K562 (cell line): ENCODE data around the gene NEMP2.

Experiments used
- CC2D1A ChIP-seq: fragments of 450-650 bp; IDR thresholded peaks from 2 replicates; pipeline ENCODE4 v1.6.1; 2017; ENCODE audit warnings: mild to moderate bottlenecking
- FOXM1 ChIP-seq, 2 experiments: fragments of 450-650 bp in 1 of 2; sonication (generic) in 1 of 2; formaldehyde crosslinking in 1 of 2; IDR thresholded peaks; 2 replicates each; pipeline versions ENCODE4 v1.6.1 to v1.9.0; 2017 to 2022; ENCODE audit warnings: low read depth in 2 of 2, mild to moderate bottlenecking in 2 of 2, missing genetic modification reagents in 1 of 2, moderate library complexity in 1 of 2
- TAF1 ChIP-seq: IDR thresholded peaks from 2 replicates; pipeline ENCODE4 v1.6.1; 2011; ENCODE audit warnings: mild to moderate bottlenecking, low read length, moderate library complexity; ENCODE audit not compliant: insufficient read depth, control insufficient read depth, severe bottlenecking; ENCODE audit errors: extremely low read depth
- ZNF121 ChIP-seq: sonication (generic); formaldehyde crosslinking; conservative IDR thresholded peaks from 2 replicates; pipeline ENCODE4 v1.8.0; 2022; ENCODE audit warnings: missing genetic modification reagents
- ZNF57 ChIP-seq: fragments of 450-650 bp; formaldehyde crosslinking; IDR thresholded peaks from 2 replicates; pipeline ENCODE4 v1.4.0; 2020; ENCODE audit warnings: mild to moderate bottlenecking, moderate library complexity
- TF ChIP-seq, protein P1 (sequence below): fragments of 200-600 bp; sonication (generic); IDR thresholded peaks from one replicate; pipeline ENCODE4 v1.6.1; 2012; ENCODE audit warnings: mild to moderate bottlenecking, low read depth, low read length, inconsistent platforms
- TF ChIP-seq, protein P2 (sequence below), 2 experiments: IDR thresholded peaks; 2 replicates each; pipeline ENCODE4 v1.6.1; 2011; ENCODE audit warnings: borderline replicate concordance in 1 of 2, control low read depth in 1 of 2, low read depth in 1 of 2, low read length in 1 of 2, mild to moderate bottlenecking in 1 of 2, mixed read lengths in 1 of 2, moderate library complexity in 1 of 2; ENCODE audit not compliant: insufficient read depth in 1 of 2, insufficient read length in 1 of 2, poor library complexity in 1 of 2, severe bottlenecking in 1 of 2; ENCODE audit errors: extremely low read depth in 1 of 2
- TF ChIP-seq, protein P3 (sequence below): sonication (generic); formaldehyde crosslinking; IDR thresholded peaks from 2 replicates; pipeline ENCODE4 v1.8.1; 2022; ENCODE audit warnings: missing genetic modification reagents

DNA sequence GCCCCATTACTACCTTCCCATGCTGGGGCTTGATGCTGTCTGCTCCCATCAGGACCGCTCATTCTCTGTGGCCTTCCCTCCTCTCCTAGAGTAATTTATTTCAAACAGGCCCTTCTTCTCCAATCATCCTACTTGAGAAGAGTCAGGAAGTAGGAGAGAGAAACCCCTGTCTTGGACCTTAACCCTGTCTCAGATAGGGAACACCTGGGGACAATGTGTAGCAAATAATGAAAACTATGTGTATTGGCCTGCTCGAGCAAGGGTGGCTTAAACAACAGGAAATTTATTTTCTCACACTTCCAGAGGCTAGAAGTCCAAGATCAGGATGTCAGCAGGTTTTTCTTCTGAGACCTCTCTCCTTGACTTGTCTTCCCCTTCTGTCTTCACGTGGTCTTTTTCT, 26.6 kb upstream of the NEMP2 start:
- TF ChIP-seq ZNF121 (CRISPR knock-in tag) (no peak), TAF1 (no peak), FOXM1 (IDR thresholded peaks at IDR 0.05; ENCODE audit: low read depth) (no peak), FOXM1 (CRISPR knock-in tag; IDR thresholded peaks at IDR 0.05; ENCODE audit: low read depth) (no peak), ZNF57 (no peak), CC2D1A (no peak)
- TF ChIP-seq, protein P1, sequence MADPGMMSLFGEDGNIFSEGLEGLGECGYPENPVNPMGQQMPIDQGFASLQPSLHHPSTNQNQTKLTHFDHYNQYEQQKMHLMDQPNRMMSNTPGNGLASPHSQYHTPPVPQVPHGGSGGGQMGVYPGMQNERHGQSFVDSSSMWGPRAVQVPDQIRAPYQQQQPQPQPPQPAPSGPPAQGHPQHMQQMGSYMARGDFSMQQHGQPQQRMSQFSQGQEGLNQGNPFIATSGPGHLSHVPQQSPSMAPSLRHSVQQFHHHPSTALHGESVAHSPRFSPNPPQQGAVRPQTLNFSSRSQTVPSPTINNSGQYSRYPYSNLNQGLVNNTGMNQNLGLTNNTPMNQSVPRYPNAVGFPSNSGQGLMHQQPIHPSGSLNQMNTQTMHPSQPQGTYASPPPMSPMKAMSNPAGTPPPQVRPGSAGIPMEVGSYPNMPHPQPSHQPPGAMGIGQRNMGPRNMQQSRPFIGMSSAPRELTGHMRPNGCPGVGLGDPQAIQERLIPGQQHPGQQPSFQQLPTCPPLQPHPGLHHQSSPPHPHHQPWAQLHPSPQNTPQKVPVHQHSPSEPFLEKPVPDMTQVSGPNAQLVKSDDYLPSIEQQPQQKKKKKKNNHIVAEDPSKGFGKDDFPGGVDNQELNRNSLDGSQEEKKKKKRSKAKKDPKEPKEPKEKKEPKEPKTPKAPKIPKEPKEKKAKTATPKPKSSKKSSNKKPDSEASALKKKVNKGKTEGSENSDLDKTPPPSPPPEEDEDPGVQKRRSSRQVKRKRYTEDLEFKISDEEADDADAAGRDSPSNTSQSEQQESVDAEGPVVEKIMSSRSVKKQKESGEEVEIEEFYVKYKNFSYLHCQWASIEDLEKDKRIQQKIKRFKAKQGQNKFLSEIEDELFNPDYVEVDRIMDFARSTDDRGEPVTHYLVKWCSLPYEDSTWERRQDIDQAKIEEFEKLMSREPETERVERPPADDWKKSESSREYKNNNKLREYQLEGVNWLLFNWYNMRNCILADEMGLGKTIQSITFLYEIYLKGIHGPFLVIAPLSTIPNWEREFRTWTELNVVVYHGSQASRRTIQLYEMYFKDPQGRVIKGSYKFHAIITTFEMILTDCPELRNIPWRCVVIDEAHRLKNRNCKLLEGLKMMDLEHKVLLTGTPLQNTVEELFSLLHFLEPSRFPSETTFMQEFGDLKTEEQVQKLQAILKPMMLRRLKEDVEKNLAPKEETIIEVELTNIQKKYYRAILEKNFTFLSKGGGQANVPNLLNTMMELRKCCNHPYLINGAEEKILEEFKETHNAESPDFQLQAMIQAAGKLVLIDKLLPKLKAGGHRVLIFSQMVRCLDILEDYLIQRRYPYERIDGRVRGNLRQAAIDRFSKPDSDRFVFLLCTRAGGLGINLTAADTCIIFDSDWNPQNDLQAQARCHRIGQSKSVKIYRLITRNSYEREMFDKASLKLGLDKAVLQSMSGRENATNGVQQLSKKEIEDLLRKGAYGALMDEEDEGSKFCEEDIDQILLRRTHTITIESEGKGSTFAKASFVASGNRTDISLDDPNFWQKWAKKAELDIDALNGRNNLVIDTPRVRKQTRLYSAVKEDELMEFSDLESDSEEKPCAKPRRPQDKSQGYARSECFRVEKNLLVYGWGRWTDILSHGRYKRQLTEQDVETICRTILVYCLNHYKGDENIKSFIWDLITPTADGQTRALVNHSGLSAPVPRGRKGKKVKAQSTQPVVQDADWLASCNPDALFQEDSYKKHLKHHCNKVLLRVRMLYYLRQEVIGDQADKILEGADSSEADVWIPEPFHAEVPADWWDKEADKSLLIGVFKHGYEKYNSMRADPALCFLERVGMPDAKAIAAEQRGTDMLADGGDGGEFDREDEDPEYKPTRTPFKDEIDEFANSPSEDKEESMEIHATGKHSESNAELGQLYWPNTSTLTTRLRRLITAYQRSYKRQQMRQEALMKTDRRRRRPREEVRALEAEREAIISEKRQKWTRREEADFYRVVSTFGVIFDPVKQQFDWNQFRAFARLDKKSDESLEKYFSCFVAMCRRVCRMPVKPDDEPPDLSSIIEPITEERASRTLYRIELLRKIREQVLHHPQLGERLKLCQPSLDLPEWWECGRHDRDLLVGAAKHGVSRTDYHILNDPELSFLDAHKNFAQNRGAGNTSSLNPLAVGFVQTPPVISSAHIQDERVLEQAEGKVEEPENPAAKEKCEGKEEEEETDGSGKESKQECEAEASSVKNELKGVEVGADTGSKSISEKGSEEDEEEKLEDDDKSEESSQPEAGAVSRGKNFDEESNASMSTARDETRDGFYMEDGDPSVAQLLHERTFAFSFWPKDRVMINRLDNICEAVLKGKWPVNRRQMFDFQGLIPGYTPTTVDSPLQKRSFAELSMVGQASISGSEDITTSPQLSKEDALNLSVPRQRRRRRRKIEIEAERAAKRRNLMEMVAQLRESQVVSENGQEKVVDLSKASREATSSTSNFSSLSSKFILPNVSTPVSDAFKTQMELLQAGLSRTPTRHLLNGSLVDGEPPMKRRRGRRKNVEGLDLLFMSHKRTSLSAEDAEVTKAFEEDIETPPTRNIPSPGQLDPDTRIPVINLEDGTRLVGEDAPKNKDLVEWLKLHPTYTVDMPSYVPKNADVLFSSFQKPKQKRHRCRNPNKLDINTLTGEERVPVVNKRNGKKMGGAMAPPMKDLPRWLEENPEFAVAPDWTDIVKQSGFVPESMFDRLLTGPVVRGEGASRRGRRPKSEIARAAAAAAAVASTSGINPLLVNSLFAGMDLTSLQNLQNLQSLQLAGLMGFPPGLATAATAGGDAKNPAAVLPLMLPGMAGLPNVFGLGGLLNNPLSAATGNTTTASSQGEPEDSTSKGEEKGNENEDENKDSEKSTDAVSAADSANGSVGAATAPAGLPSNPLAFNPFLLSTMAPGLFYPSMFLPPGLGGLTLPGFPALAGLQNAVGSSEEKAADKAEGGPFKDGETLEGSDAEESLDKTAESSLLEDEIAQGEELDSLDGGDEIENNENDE: no peak
- TF ChIP-seq, protein P2, sequence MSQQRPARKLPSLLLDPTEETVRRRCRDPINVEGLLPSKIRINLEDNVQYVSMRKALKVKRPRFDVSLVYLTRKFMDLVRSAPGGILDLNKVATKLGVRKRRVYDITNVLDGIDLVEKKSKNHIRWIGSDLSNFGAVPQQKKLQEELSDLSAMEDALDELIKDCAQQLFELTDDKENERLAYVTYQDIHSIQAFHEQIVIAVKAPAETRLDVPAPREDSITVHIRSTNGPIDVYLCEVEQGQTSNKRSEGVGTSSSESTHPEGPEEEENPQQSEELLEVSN (IDR thresholded peaks at IDR 0.05; ENCODE audit: borderline replicate concordance in 1 of 2, extremely low read depth in 1 of 2, insufficient read depth in 1 of 2, insufficient read length in 1 of 2, low read depth in 1 of 2, low read length in 1 of 2, poor library complexity in 1 of 2, severe bottlenecking in 1 of 2): no peak
- TF ChIP-seq, protein P3, sequence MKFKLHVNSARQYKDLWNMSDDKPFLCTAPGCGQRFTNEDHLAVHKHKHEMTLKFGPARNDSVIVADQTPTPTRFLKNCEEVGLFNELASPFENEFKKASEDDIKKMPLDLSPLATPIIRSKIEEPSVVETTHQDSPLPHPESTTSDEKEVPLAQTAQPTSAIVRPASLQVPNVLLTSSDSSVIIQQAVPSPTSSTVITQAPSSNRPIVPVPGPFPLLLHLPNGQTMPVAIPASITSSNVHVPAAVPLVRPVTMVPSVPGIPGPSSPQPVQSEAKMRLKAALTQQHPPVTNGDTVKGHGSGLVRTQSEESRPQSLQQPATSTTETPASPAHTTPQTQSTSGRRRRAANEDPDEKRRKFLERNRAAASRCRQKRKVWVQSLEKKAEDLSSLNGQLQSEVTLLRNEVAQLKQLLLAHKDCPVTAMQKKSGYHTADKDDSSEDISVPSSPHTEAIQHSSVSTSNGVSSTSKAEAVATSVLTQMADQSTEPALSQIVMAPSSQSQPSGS: no peak
